Mucosa of descending colon (tissue), 3 donors: ENCODE data around the gene LGR6. TPM values are rescaled to one million over a fixed set of nuclear protein-coding genes. Genes with fewer than 3 reads are reported as not detected.

Source experiments
- ATAC-seq: fragments of 200-7000 bp; cut with Tn5 transposase; one replicate; pipeline ENCODE4 v1.9.1; 2020; ENCODE audit warnings: mild to moderate bottlenecking, moderate library complexity
- DNase-seq, 3 donors: peaks; one replicate each; pipeline ENCODE4 v3.0.0-alpha.2; 2020
- H3K36me3 ChIP-seq: fragments of 200-600 bp; one replicate; pipeline ENCODE4 v1.8.0; 2021; ENCODE audit warnings: low read depth, mild to moderate bottlenecking
- H3K4me1 ChIP-seq: fragments of 200-600 bp; one replicate; pipeline ENCODE4 v1.8.0; 2021; ENCODE audit warnings: low read depth, mild to moderate bottlenecking
- H3K4me3 ChIP-seq: fragments of 200-600 bp; one replicate; pipeline ENCODE4 v1.8.0; 2021; ENCODE audit warnings: mild to moderate bottlenecking
- H3K9me3 ChIP-seq: fragments of 200-600 bp; one replicate; pipeline ENCODE4 v1.8.0; 2021; ENCODE audit warnings: mild to moderate bottlenecking
- intact Hi-C, 2 donors: fragments of 100-400 bp; cut with DNase I in 1 of 2; cut with micrococcal nuclease in 1 of 2; formaldehyde crosslinking; loops; one replicate each; pipeline versions ENCODE4 v1.11.0 to v1.11.1; 2022; cut with DNase I, micrococcal nuclease
- total RNA-seq, 3 donors: library from RNA; stranded (reverse); fragmentation: NEBNext Ultra II Directional in 2 of 3; extraction: Animal tissue kit (Norgen Biotek cat#: 25700) in 2 of 3; gene quantifications; one replicate each; pipeline versions ENCODE4 v1.2.1 to v1.2.4, GENCODE V29; 2021 to 2023
- TF ChIP-seq, protein P1 (sequence below): fragments of 200-600 bp; IDR thresholded peaks from one replicate; pipeline ENCODE4 v1.8.0; 2022; ENCODE audit warnings: antibody characterized with exemption, mild to moderate bottlenecking
- donor health status: DM: no; HTN: no; CAD: no; lungs with moderate emphysema.
- donor health status: DM: no; HTN: no; CAD: no.
- donor health status: DM: no; HTN: yes; CAD: no.

The LGR6 gene
- total RNA-seq, 3 donors from 2014 or later: 0.66 to 4.2 (median 1.3) TPM

DNA sequence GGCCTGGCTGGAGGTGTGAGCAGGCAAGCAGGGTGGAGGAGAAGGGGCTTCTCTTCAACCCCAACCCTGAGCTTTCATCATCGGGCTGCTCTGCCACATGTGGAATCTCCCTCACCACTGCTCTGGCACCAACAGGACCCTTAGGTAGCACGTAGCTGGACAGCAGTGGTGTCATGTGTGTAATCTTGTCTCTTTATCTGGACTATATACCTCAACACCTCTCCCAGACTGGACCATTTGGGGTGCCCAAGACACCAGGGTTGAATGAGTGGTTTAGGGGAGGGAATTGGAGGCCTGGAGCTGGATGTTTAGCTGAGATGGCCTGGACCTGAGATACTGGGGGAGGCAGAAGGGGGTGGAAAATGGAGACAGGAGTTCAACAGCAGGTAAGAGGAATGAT, 85.2 kb downstream of the LGR6 start:
- ATAC-seq: no peak
- TF ChIP-seq, protein P1, sequence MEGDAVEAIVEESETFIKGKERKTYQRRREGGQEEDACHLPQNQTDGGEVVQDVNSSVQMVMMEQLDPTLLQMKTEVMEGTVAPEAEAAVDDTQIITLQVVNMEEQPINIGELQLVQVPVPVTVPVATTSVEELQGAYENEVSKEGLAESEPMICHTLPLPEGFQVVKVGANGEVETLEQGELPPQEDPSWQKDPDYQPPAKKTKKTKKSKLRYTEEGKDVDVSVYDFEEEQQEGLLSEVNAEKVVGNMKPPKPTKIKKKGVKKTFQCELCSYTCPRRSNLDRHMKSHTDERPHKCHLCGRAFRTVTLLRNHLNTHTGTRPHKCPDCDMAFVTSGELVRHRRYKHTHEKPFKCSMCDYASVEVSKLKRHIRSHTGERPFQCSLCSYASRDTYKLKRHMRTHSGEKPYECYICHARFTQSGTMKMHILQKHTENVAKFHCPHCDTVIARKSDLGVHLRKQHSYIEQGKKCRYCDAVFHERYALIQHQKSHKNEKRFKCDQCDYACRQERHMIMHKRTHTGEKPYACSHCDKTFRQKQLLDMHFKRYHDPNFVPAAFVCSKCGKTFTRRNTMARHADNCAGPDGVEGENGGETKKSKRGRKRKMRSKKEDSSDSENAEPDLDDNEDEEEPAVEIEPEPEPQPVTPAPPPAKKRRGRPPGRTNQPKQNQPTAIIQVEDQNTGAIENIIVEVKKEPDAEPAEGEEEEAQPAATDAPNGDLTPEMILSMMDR: no peak
- H3K4me3 ChIP-seq: no peak overlapping the region
- no peaks in the 10 kb centered on the region for H3K4me1 ChIP-seq
- H3K36me3 ChIP-seq: no peaks in the 10 kb centered on the region
- intact Hi-C loops: no loop called here
- no peak for DNase-seq
- no peaks in the 10 kb centered on the region for H3K9me3 ChIP-seq

DNA sequence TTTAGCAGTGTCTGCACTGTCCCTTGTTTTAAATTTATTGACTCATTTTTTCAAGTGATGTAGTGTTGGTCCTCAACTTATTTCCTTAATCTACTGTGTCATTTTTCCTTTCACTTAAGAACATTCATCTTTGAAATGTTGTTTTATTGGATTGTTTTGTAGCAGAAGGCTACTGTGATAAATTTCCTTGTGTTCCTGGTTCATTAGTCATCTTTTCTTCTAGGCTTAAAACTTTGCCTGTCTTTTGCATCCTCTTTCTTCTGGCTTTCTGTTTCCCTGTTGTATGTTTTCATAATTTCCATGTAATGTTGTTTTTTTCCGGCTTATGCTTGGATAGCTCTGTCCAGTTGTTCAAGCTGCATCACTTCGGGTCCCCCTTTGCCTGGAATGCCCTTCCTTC, 86.2 kb downstream of the LGR6 start:
- intact Hi-C loops: no loop called here
- no peaks in the 10 kb centered on the region for H3K9me3 ChIP-seq
- DNase-seq: no peak
- no peak overlapping the region for H3K4me3 ChIP-seq
- H3K4me1 ChIP-seq: no peaks in the 10 kb centered on the region
- H3K36me3 ChIP-seq: no peaks in the 10 kb centered on the region
- no peak for ATAC-seq
- TF ChIP-seq, protein P1: no peak

DNA sequence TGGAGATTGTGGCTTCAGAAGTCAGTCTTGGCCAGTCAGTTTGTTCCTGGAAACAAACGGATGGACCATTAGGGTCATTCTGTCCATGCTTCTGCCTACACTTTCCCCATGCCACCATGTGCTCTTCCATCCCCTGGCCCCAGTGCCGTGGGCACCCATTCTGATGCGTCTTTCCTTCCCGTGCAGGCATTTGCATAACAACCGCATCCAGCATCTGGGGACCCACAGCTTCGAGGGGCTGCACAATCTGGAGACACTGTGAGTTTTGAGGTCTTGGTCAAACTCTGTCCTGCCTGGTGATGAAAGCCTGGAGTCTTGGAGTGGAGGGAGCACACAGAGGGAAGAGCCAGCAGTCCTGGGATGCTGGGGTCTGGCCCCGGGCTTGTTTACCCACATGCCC, 87.0 kb downstream of the LGR6 start:
- ATAC-seq: no peak
- H3K9me3 ChIP-seq: no peaks in the 10 kb centered on the region
- H3K4me1 ChIP-seq: no peaks in the 10 kb centered on the region
- intact Hi-C loops: no loop called here
- TF ChIP-seq, protein P1: no peak
- no peak overlapping the region for H3K4me3 ChIP-seq
- no peak for DNase-seq
- H3K36me3 ChIP-seq: no peaks in the 10 kb centered on the region

DNA sequence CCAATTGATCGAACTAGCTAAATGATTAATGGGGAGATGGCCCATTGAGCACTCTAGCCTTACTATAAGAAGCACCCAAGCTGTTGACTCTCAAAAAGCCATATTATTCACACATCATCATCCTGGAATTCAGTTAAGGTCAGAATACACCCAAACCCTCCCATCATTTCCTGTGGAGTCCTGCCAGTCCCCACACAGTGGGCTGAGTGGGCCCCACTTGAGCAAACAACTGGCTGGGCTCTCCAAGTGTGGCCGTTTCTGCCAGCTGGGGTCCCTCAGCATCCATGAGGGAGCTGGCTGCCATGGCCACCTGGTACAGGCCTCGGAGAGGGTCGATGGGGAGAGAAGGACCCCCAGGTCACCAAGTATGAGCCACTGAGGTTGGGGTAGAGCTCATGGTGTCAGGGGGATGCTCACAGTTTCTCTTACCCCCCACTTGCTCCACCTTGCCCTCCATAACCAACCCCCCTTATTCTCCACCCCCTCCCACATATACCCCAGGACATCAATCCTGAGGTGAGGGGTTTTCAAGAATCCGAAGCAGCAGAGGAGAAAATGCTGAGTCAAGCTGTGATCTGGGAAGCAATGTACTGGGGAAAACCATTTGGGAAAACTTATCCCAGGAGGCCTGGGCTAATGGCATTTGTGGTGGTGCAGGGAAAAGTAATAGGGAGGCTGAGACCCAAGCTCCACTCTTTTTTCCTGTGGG, 87.9 kb downstream of the LGR6 start:
- Histone ChIP-seq H3K4me3 (no peak overlapping the region), H3K36me3 (no peaks in the 10 kb centered on the region), H3K9me3 (no peaks in the 10 kb centered on the region), H3K4me1 (no peaks in the 10 kb centered on the region)
- TF ChIP-seq, protein P1: no peak
- intact Hi-C loops: no loop called here
- no peak for DNase-seq
- ATAC-seq: no peak

DNA sequence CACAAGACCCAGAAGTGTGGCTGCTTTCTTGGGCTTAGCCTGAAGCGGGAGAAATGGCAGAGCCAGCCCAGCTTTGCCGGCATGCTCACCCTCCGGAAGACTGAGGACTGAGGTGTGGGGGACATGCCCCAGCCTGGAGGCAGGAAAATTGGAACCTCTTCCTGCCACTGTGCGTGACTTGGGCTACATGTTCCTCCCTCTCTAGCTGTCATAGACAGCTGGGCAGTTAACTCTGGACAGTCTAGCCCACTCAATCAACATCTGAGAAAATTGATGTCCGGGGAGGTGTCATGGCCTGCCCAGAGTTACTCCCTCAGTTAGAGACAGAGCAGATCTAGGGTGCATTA, 88.4 kb downstream of the LGR6 start:
- no peak overlapping the region for H3K4me3 ChIP-seq
- H3K9me3 ChIP-seq: no peaks in the 10 kb centered on the region
- no peaks in the 10 kb centered on the region for H3K4me1 ChIP-seq
- ATAC-seq: no peak
- intact Hi-C loops: no loop called here
- TF ChIP-seq, protein P1: no peak
- no peaks in the 10 kb centered on the region for H3K36me3 ChIP-seq
- DNase-seq: no peak
